22Rv1 (cell line): ENCODE measurements around the gene DESI1.

Experiments
- H3K27ac ChIP-seq: fragments of 450-650 bp; 2 replicates; pipeline ENCODE4 v1.5.1; 2017
- CTCF ChIP-seq: fragments of 450-650 bp; IDR thresholded peaks from 2 replicates; pipeline ENCODE4 v1.5.1; 2017; ENCODE audit warnings: mild to moderate bottlenecking
- ZFX ChIP-seq: fragments of 450-650 bp; IDR thresholded peaks from 2 replicates; pipeline ENCODE4 v1.6.1; 2017; ENCODE audit warnings: antibody characterized with exemption, borderline replicate concordance

DESI1 gene

GRCh38 chr22:41659941-41660340, 39.1 kb upstream of the DESI1 start:
- no peak overlapping the region for H3K27ac ChIP-seq
- TF ChIP-seq CTCF: no peak
- no peak for TF ChIP-seq ZFX

- no peak overlapping the region for H3K27ac ChIP-seq
- TF ChIP-seq ZFX (no peak), CTCF (no peak)
Observed at GRCh38 chr22:41658869-41659268, 38.0 kb upstream of the DESI1 start.

GRCh38 chr22:41657709-41658108, 36.9 kb upstream of the DESI1 start:
- TF ChIP-seq CTCF (no peak), ZFX (no peak)
- no peak overlapping the region for H3K27ac ChIP-seq

DNA sequence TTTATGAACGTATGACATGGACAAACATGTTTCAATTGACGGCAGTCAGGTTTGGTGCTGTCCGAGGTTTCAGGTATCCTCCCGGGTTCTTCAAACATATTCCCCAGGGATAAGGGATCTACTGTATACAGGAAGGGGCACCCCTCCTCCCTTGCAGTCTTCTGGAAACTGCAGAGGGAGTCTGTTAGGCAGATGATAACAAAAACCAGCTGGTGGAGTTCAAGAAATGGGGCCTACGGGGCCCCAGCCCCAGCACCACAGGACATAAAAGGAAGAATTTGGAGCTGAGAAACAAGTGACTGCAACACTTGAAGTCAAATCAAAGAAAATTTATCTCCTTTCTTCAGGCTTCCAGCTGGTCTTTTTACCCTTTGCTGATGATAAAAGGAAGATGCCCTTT, 35.7 kb upstream of the DESI1 start:
- H3K27ac ChIP-seq: no peak overlapping the region
- TF ChIP-seq ZFX (no peak), CTCF (no peak)

DNA sequence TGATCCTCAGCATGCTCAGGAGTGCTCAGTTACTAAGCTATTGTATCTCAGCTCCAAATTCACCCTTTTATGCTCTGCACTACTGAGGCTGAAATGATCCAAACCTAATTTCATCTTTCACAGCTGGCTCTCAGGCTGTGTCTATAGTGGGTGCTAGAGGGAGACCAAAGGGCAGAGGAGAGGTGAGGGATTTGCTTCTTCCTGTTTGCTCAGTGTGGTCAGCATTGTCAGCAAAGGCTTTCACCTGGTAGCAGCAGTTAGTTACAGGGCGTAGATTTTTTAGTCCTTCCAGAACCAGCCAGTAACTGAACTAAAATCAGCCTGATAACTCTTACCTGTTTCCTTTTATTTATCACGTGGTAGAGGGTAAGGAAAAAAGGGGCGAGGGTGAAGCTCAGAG, 33.5 kb upstream of the DESI1 start:
- no peak overlapping the region for H3K27ac ChIP-seq
- no peak for TF ChIP-seq ZFX
- TF ChIP-seq CTCF: no peak

DNA sequence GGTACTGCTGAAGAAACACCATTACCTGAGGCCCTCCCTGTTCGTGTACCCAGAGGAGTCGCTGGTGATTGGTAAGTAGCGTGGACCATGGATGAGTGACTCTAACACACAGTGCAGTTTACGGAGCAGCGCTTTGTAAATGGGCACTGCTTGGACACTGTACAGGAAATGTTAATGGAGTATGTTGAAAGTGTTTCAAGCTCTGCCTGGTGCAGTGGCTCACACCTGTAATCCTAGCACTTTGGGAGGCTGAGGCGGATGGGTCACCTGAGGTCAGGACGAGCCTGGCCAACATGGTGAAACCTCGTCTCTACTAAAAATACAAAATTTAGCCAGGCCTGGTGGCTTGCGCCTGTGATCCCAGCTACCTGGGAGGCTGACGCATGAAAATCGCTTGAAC, 30.0 kb upstream of the DESI1 start:
- no peak overlapping the region for H3K27ac ChIP-seq
- TF ChIP-seq CTCF: no peak
- no peak for TF ChIP-seq ZFX

DNA sequence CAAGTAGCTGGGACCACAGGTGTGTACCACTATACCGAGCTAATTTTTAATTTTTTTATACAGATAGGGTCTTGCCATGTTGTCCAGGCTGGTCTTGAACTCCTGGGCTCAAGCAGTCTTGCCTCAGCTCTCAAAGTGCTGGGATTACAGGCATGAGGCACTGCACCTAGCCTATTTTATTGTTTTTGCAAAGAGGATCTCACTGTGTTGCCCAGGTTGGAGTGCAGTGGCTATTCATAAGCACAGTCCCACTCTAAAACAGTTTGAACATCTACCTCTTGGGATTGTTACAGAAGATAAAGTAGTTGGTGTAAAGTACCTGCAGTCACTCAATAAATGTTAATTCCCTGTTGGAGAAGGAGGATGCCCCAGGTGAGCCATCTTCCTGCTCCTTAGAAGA, 29.4 kb upstream of the DESI1 start:
- H3K27ac ChIP-seq: no peak overlapping the region
- TF ChIP-seq ZFX (no peak), CTCF (no peak)
